ENCODE data around the gene ALDH6A1. TPM values are rescaled to one million over a fixed set of nuclear protein-coding genes. Genes with fewer than 3 reads are reported as not detected.

ALDH6A1 gene
- total RNA-seq, 1 donor from 2014 or later: 7.2 TPM

Other genes starting within 250 kb of the ALDH6A1 start
- 1.9 and 2.8 TPM in 2 replicates for gene PTGR2, start 232.6 kb downstream of the ALDH6A1 start, total RNA-seq
- gene ZNF410, start 197.6 kb downstream of the ALDH6A1 start, total RNA-seq: 34.5 and 36.5 TPM in 2 replicates
- 4.3 and 4.8 TPM in 2 replicates for gene FAM161B, start 134.4 kb downstream of the ALDH6A1 start, total RNA-seq
- gene COQ6, start 134.2 kb downstream of the ALDH6A1 start, total RNA-seq: 20.5 and 29.4 TPM in 2 replicates
- 9.3 and 10.9 TPM in 2 replicates for gene ENTPD5, start 65.2 kb downstream of the ALDH6A1 start, total RNA-seq
- 0.92 and 2.2 TPM in 2 replicates for gene BBOF1, start 65.1 kb downstream of the ALDH6A1 start, total RNA-seq
- gene LIN52, start 503 bp upstream of the ALDH6A1 start, total RNA-seq: 5.0 and 11.7 TPM in 2 replicates
- not detected in 2 replicates for gene VSX2, start 155.0 kb upstream of the ALDH6A1 start, total RNA-seq
- 51.2 and 70.4 TPM in 2 replicates for gene ABCD4, start 218.5 kb upstream of the ALDH6A1 start, total RNA-seq